H1 (cell line): ENCODE results near the gene LGALS16. TPM values are rescaled to one million over a fixed set of nuclear protein-coding genes. Genes with fewer than 3 reads are reported as not detected.

Experiments
- CTCF ChIA-PET: fragments of 300-600 bp; sonication (Branson Sonifier 250); formaldehyde crosslinking; loops from one replicate; lab custom pipeline; 2021; ENCODE audit not compliant: partially characterized antibody; lab: Charles Lee
- POLR2A ChIA-PET: fragments of 300-600 bp; sonication (Branson Sonifier 250); formaldehyde crosslinking; loops from one replicate; lab custom pipeline; 2021; ENCODE audit warnings: inconsistent platforms; ENCODE audit not compliant: partially characterized antibody; lab: Charles Lee
- DNase-seq, 2 experiments: peaks; one replicate each; pipeline versions ENCODE4 v3.0.0 to v3.0.0-alpha.2; 2010 to 2022; ENCODE audit warnings: low spot score in 2 of 2, low read depth in 1 of 2, mixed read lengths in 1 of 2
- FAIRE-seq: peaks from 2 replicates; lab custom pipeline; 2011; peaks lifted over from hg19 to GRCh38; lab: Jason Lieb, UNC
- H2AFZ ChIP-seq: 2 replicates; pipeline ENCODE4 v1.8.1; 2012; ENCODE audit warnings: low read length, inconsistent platforms
- H2AK5ac ChIP-seq: 2 replicates; pipeline ENCODE4 v1.6.1; 2013; ENCODE audit warnings: low read depth, low read length
- H2BK120ac ChIP-seq: replicated peaks from 2 replicates; pipeline ENCODE3; 2013; ENCODE audit warnings: low read depth, low read length, inconsistent platforms
- H2BK12ac ChIP-seq: 2 replicates; pipeline ENCODE4 v1.6.1; 2013; ENCODE audit warnings: low read depth, low read length
- H2BK15ac ChIP-seq: 2 replicates; pipeline ENCODE4 v1.6.1; 2013; ENCODE audit warnings: low read length
- H2BK20ac ChIP-seq: 2 replicates; pipeline ENCODE4 v1.6.1; 2013; ENCODE audit warnings: low read length
- H2BK5ac ChIP-seq: 2 replicates; pipeline ENCODE4 v1.6.1; 2013; ENCODE audit warnings: low read depth, low read length
- H3K14ac ChIP-seq: 2 replicates; pipeline ENCODE4 v1.6.1; 2013; ENCODE audit warnings: inconsistent platforms; ENCODE audit not compliant: insufficient read length
- H3K18ac ChIP-seq: 2 replicates; pipeline ENCODE4 v1.6.1; 2013; ENCODE audit warnings: low read length; ENCODE audit errors: extremely low read depth
- H3K23ac ChIP-seq: 2 replicates; pipeline ENCODE4 v1.6.1; 2013; ENCODE audit warnings: inconsistent platforms; ENCODE audit not compliant: insufficient read length
- H3K23me2 ChIP-seq: 2 replicates; pipeline ENCODE4 v1.6.1; 2013; ENCODE audit warnings: low read depth, low read length
- H3K27ac ChIP-seq: 2 replicates; pipeline ENCODE4 v1.6.1; 2011; ENCODE audit warnings: low read depth, low read length, inconsistent platforms
- H3K27me3 ChIP-seq, 4 experiments: replicated peaks in 1 of 4; 1 replicate in 1 of 4; 2 replicates in 3 of 4; pipeline versions ENCODE4 v1.6.1 to v1.8.1; 2011 to 2013; ENCODE audit warnings: low read length in 3 of 4, mild to moderate bottlenecking in 3 of 4, inconsistent platforms in 2 of 4, mixed read lengths in 2 of 4, moderate library complexity in 1 of 4; ENCODE audit not compliant: control insufficient read depth in 3 of 4, insufficient read depth in 3 of 4; ENCODE audit errors: extremely low read depth in 1 of 4
- H3K36me3 ChIP-seq, 4 experiments: 2 replicates each; pipeline versions ENCODE4 v1.6.1 to v1.8.1; 2011 to 2013; ENCODE audit warnings: mild to moderate bottlenecking in 4 of 4, low read length in 3 of 4, moderate library complexity in 2 of 4, control low read depth in 1 of 4, inconsistent platforms in 1 of 4; ENCODE audit not compliant: insufficient read depth in 4 of 4, control insufficient read depth in 2 of 4
- H3K4ac ChIP-seq: replicated peaks from 2 replicates; pipeline ENCODE3; 2013; ENCODE audit warnings: low read length, low read depth, mixed read lengths, inconsistent platforms; ENCODE audit not compliant: insufficient read length
- H3K4me1 ChIP-seq, 4 experiments: replicated peaks in 1 of 4; 1 replicate in 1 of 4; 2 replicates in 3 of 4; pipeline versions ENCODE4 v1.6.1 to v1.8.1; 2011 to 2013; ENCODE audit warnings: low read length in 3 of 4, inconsistent platforms in 2 of 4, mixed read lengths in 1 of 4; ENCODE audit not compliant: insufficient read depth in 4 of 4, control insufficient read depth in 3 of 4
- H3K4me2 ChIP-seq, 2 experiments: 2 replicates each; pipeline versions ENCODE4 v1.6.1 to v1.8.1; 2011 to 2013; ENCODE audit warnings: low read depth in 2 of 2, low read length in 2 of 2, control low read depth in 1 of 2, inconsistent platforms in 1 of 2, mild to moderate bottlenecking in 1 of 2; ENCODE audit not compliant: insufficient read depth in 1 of 2
- H3K4me3 ChIP-seq, 4 experiments: fragments of 200-600, 300-600 bp in 1 of 4; sonication (generic), shearing (Covaris generic), sonication (Bioruptor Twin) in 1 of 4; 2 replicates each; pipeline versions ENCODE4 v1.5.1 to v1.8.1; 2011 to 2016; ENCODE audit warnings: low read length in 4 of 4, low read depth in 3 of 4, control low read depth in 2 of 4, inconsistent platforms in 2 of 4, mild to moderate bottlenecking in 2 of 4, mixed read lengths in 1 of 4, moderate library complexity in 1 of 4; ENCODE audit not compliant: insufficient read depth in 2 of 4; ENCODE audit errors: extremely low read depth in 1 of 4
- H3K56ac ChIP-seq: replicated peaks from 2 replicates; pipeline ENCODE3; 2013; ENCODE audit warnings: low read depth, mild to moderate bottlenecking, mixed read lengths, low read length, inconsistent platforms; ENCODE audit not compliant: insufficient read length
- H3K79me1 ChIP-seq: 2 replicates; pipeline ENCODE4 v1.6.1; 2013; ENCODE audit warnings: low read depth, low read length, control low read depth
- H3K79me2 ChIP-seq, 2 experiments: 2 replicates each; pipeline versions ENCODE4 v1.6.1 to v1.8.1; 2012 to 2013; ENCODE audit warnings: low read length in 2 of 2, mild to moderate bottlenecking in 2 of 2, inconsistent platforms in 1 of 2; ENCODE audit not compliant: insufficient read depth in 2 of 2, control insufficient read depth in 1 of 2
- H3K9ac ChIP-seq, 4 experiments: replicated peaks in 1 of 4; 1 replicate in 1 of 4; 2 replicates in 3 of 4; pipeline versions ENCODE4 v1.6.1 to v1.8.1; 2011 to 2013; ENCODE audit warnings: low read depth in 3 of 4, low read length in 3 of 4, control low read depth in 2 of 4, mild to moderate bottlenecking in 2 of 4, moderate library complexity in 2 of 4, inconsistent platforms in 1 of 4; ENCODE audit errors: extremely low read depth in 1 of 4
- H3K9me3 ChIP-seq, 2 experiments: 2 replicates each; pipeline versions ENCODE4 v1.6.1 to v1.8.1; 2012 to 2013; ENCODE audit warnings: mild to moderate bottlenecking in 2 of 2, moderate library complexity in 2 of 2, control low read depth in 1 of 2, inconsistent platforms in 1 of 2, low read depth in 1 of 2, low read length in 1 of 2, mixed read lengths in 1 of 2; ENCODE audit not compliant: insufficient read depth in 2 of 2
- H4K20me1 ChIP-seq, 2 experiments: replicated peaks in 1 of 2; 2 replicates each; pipeline versions ENCODE3 to v1.8.1; 2011 to 2013; ENCODE audit warnings: inconsistent platforms in 2 of 2, low read length in 2 of 2, mild to moderate bottlenecking in 1 of 2; ENCODE audit not compliant: insufficient read depth in 2 of 2, control insufficient read depth in 1 of 2
- H4K5ac ChIP-seq: 2 replicates; pipeline ENCODE4 v1.6.1; 2013; ENCODE audit warnings: low read length, low read depth, mixed read lengths, inconsistent platforms; ENCODE audit not compliant: insufficient read length
- H4K8ac ChIP-seq: 2 replicates; pipeline ENCODE4 v1.8.0; 2013; ENCODE audit warnings: mild to moderate bottlenecking, moderate library complexity, low read length, inconsistent platforms; ENCODE audit not compliant: insufficient read depth; ENCODE audit errors: extremely low read depth
- H4K91ac ChIP-seq: replicated peaks from 2 replicates; pipeline ENCODE3; 2013; ENCODE audit warnings: low read length, mixed read lengths, inconsistent platforms; ENCODE audit not compliant: insufficient read length
- ATF3 ChIP-seq: IDR thresholded peaks from 2 replicates; pipeline ENCODE4 v1.6.1; 2011; ENCODE audit warnings: low read depth, mild to moderate bottlenecking, low read length; ENCODE audit not compliant: insufficient read depth
- BACH1 ChIP-seq: IDR thresholded peaks from 2 replicates; pipeline ENCODE4 v1.6.1; 2012; ENCODE audit warnings: low read length, improper control_type of control experiment
- CEBPB ChIP-seq: IDR thresholded peaks from 2 replicates; pipeline ENCODE4 v1.6.1; 2012; ENCODE audit warnings: low read depth, low read length
- CHD1 ChIP-seq: IDR thresholded peaks from 2 replicates; pipeline ENCODE4 v1.6.1; 2012; ENCODE audit warnings: low read depth, low read length, improper control_type of control experiment
- CREB1 ChIP-seq: IDR thresholded peaks from 2 replicates; pipeline ENCODE4 v1.6.1; 2012; ENCODE audit warnings: inconsistent platforms
- CTBP2 ChIP-seq: IDR thresholded peaks from 2 replicates; pipeline ENCODE4 v1.7.0; 2011; ENCODE audit warnings: borderline replicate concordance, mild to moderate bottlenecking, moderate library complexity, mixed read lengths, low read length; ENCODE audit not compliant: insufficient read depth, insufficient read length
- KDM4A ChIP-seq: IDR thresholded peaks from one replicate; pipeline ENCODE4 v1.7.1; 2012; ENCODE audit warnings: low read depth, mild to moderate bottlenecking, moderate library complexity, low read length, inconsistent platforms; ENCODE audit not compliant: severe bottlenecking
- NRF1 ChIP-seq: IDR thresholded peaks from 2 replicates; pipeline ENCODE4 v1.6.1; 2011; ENCODE audit warnings: mild to moderate bottlenecking, low read depth, low read length, improper control_type of control experiment
- RBBP5 ChIP-seq: IDR thresholded peaks from 2 replicates; pipeline ENCODE4 v1.7.1; 2012; ENCODE audit warnings: low read depth, mild to moderate bottlenecking, inconsistent platforms, low read length, moderate library complexity, borderline replicate concordance
- RXRA ChIP-seq: IDR thresholded peaks from 2 replicates; pipeline ENCODE4 v1.6.1; 2011; ENCODE audit warnings: low read depth, mild to moderate bottlenecking, low read length, moderate library complexity; ENCODE audit not compliant: insufficient read depth
- SP1 ChIP-seq: IDR thresholded peaks from 2 replicates; pipeline ENCODE4 v1.6.1; 2011; ENCODE audit warnings: low read depth, low read length
- SUZ12 ChIP-seq: fragments of 200-600 bp; sonication (generic); IDR thresholded peaks from 2 replicates; pipeline ENCODE4 v1.6.1; 2012; ENCODE audit warnings: mild to moderate bottlenecking, inconsistent platforms, low read length, moderate library complexity, mixed read lengths
- TEAD4 ChIP-seq: IDR thresholded peaks from 2 replicates; pipeline ENCODE4 v1.6.1; 2012; ENCODE audit warnings: low read depth, low read length, inconsistent platforms, mixed read lengths
- WGBS, 2 experiments: shearing (Covaris generic) in 1 of 2; methylation state at CpG; one replicate each; pipeline versions ENCODE4 v1.1.6 to v1.1.7; 2013 to 2015; ENCODE audit warnings: low lambda C conversion rate in 2 of 2, mixed read lengths in 2 of 2, inconsistent platforms in 1 of 2, low coverage in 1 of 2, missing lambda C conversion rate in 1 of 2; ENCODE audit not compliant: insufficient replicate concordance in 2 of 2, insufficient coverage in 1 of 2, insufficient read length in 1 of 2; ENCODE audit errors: extremely low coverage in 1 of 2, missing lambda C conversion rate in 1 of 2; 5-methylcytosine and 5-hydroxymethylcytosine counted together
- polyA plus RNA-seq, 7 experiments: library from polyadenylated mRNA; depleted of rRNA in 3 of 7; stranded (reverse) in 5 of 7; unstranded in 2 of 7; fragments of >200 nt in 5 of 7; fragments of 200-250 nt in 2 of 7; gene quantifications; 1 replicate in 5 of 7; 2 replicates in 1 of 7; 4 replicates in 1 of 7; pipeline versions ENCODE4 v1.2.1 to v1.2.3, GENCODE V29; 2011 to 2013; ENCODE audit warnings: missing spikeins in 2 of 7, mixed read lengths in 2 of 7
- total RNA-seq: library from RNA; stranded (reverse); fragmentation: NEBNext Ultra II Directional; extraction: Animal tissue kit (Norgen Biotek cat#: 25700); gene quantifications from 2 replicates; pipeline ENCODE4 v1.2.1, GENCODE V29; 2021
- TF ChIP-seq, protein P1 (sequence below): IDR thresholded peaks from 2 replicates; pipeline ENCODE4 v1.6.1; 2011; ENCODE audit warnings: low read length, improper control_type of control experiment

The LGALS16 gene
- total and polyA plus RNA-seq, 2 of the 8 experiments (the other 6 are each of a cell fraction or from before 2014, with no cell fraction given), result not detected

- Histone ChIP-seq H4K20me1 (no peaks in the 10 kb centered on the region), H2AK5ac (no peak overlapping the region), H3K18ac (no peak overlapping the region), H3K23ac (no peak overlapping the region), H2AFZ (no peak overlapping the region), H3K23me2 (no peaks in the 10 kb centered on the region), H3K4me3 (no peak overlapping the region), H4K91ac (no peak overlapping the region), H2BK15ac (no peak overlapping the region), H3K79me2 (no peaks in the 10 kb centered on the region), H3K27me3 (no peaks in the 10 kb centered on the region), H3K9ac (no peak overlapping the region), H2BK20ac (no peak overlapping the region), H3K4me1 (no peaks in the 10 kb centered on the region), H4K8ac (no peak overlapping the region), H2BK120ac (no peak overlapping the region), H3K36me3 (no peaks in the 10 kb centered on the region), H3K14ac (no peak overlapping the region), H4K5ac (no peak overlapping the region), H2BK12ac (no peak overlapping the region), H3K27ac (no peak overlapping the region), H2BK5ac (no peak overlapping the region), H3K9me3 (peaks cover 7 to 12% of the 10 kb centered on the region in 2 experiments), H3K79me1 (no peaks in the 10 kb centered on the region), H3K4me2 (no peak overlapping the region), H3K56ac (no peak overlapping the region), H3K4ac (no peak overlapping the region)
- ChIA-PET CTCF (no interaction called here), POLR2A (no interaction called here)
- 79% methylated on average over 2 of the region's 2 CpGs; no CpG with 5 or more reads in 1 of the 2 experiments for WGBS, 2 experiments
- DNase-seq, result no peak
- no peak for FAIRE-seq
- TF ChIP-seq TEAD4, result no peak
- no peak for TF ChIP-seq KDM4A
- TF ChIP-seq CHD1, result no peak
- no peak for TF ChIP-seq SP1
- no peak for TF ChIP-seq SUZ12
- TF ChIP-seq, protein P1, sequence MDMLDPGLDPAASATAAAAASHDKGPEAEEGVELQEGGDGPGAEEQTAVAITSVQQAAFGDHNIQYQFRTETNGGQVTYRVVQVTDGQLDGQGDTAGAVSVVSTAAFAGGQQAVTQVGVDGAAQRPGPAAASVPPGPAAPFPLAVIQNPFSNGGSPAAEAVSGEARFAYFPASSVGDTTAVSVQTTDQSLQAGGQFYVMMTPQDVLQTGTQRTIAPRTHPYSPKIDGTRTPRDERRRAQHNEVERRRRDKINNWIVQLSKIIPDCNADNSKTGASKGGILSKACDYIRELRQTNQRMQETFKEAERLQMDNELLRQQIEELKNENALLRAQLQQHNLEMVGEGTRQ, result no peak
- TF ChIP-seq NRF1, result no peak
- TF ChIP-seq CEBPB, result no peak
- no peak for TF ChIP-seq BACH1
- no peak for TF ChIP-seq RXRA
- TF ChIP-seq ATF3, result no peak
- no peak for TF ChIP-seq RBBP5
- TF ChIP-seq CTBP2, result no peak
- no peak for TF ChIP-seq CREB1
These were observed 42.1 kb upstream of the LGALS16 start for GRCh38 chr19:39613597-39613996.
